GM18868 (cell line): ENCODE measurements around the gene CYS1.
"Not testable (repeated sequence)": the region's sequence is repeated elsewhere in the genome, so short reads cannot be mapped to it uniquely, and the experiment has no call there.

ENCODE experiments used
- ATAC-seq: cut with Tn5 transposase; IDR thresholded peaks from one replicate; pipeline ENCODE4 v1.9.1; 2021; ENCODE audit warnings: mild to moderate bottlenecking, moderate library complexity; ENCODE audit not compliant: unreplicated experiment

The CYS1 gene, protein sequence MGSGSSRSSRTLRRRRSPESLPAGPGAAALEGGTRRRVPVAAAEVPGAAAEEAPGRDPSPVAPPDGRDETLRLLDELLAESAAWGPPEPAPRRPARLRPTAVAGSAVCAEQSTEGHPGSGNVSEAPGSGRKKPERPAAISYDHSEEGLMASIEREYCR

DNA sequence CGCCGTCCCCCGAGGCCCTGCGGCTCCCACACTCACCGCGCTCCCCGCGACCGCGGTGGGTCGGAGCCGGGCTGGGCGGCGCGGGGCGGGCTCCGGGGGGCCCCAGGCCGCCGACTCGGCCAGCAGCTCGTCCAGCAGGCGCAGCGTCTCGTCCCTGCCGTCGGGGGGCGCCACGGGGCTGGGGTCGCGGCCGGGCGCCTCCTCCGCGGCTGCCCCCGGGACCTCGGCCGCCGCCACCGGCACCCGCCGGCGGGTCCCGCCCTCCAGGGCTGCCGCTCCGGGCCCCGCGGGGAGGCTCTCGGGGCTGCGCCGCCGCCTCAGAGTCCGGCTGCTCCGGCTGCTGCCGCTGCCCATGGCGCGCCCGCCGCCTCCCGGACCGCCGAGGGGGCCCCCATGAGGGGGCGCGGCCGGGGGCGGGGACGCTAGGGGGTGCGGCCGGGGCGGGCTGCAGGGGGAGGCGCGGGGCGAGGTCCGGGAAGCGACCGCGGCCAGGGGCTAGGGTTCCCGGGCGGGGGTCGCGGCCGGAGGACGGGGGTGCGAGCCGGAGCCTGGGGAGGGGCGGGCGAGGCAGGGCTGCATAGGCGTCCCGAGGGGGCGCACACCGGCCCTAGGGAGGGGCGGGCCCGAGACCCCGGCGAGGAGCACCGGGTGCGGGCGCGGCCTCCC is at the start of gene CYS1:
Gene CYS1 (minus strand): TSS at position 542 of the 666 bp plus-strand sequence. CDS start 188 bp downstream, at position 354.
- no peak for ATAC-seq

DNA sequence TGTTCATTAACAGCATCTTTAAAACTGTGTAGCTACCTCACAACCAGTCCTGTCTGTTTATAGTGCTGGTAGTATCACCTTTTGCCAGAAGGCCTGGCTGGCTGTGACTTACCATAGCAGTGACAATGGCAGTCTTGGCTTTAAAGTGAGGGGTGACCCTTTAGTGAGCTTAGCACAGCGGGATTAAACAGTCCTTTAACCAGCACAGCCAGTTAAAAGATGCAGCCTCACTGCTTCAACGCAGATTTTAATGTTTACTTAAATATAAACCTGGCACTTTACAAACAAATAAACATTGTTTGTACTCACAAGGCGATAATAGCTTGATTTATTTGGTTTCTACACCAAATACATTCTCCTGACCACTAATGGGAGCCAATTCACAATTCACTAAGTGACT is 49.3 kb upstream of the CYS1 start:
- no peak for ATAC-seq

DNA sequence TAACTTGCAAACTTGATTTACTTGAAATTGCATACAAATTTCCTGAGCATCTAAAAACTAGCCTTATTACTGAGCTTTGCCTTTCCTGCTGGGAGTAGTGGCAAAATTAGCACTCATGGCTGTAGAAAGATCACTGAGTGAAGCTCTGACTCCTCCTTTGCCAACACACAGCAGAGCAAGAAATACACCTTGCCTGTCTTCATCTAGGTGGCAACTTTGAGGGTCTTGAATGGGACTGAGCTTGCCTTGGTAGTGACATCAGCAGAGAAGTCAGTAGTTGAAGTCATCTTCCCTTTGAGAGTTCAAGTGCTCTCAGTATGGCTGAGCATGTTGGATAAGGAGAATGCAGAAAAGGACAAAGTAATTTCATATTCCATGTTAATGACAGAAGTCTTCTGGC is 48.2 kb upstream of the CYS1 start:
- ATAC-seq = no peak

DNA sequence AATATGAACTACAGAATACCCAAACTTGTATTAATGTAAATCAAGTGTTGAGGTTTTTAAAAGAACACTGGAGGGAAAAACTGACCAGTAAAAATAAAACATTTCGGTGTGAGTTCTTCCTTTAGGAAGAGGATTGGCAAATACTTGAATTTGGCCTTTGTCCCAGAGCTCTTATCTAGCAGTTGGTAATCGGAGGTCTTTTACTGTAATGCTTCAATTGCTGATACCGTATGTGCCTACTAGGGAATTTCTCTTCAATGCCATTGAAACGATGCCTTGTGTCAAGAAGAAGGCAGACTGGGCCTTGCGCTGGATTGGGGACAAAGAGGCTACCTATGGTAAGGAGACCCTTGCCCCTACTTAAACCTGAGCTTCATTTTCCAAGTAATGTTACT is 46.4 kb upstream of the CYS1 start:
- ATAC-seq = no peak

DNA sequence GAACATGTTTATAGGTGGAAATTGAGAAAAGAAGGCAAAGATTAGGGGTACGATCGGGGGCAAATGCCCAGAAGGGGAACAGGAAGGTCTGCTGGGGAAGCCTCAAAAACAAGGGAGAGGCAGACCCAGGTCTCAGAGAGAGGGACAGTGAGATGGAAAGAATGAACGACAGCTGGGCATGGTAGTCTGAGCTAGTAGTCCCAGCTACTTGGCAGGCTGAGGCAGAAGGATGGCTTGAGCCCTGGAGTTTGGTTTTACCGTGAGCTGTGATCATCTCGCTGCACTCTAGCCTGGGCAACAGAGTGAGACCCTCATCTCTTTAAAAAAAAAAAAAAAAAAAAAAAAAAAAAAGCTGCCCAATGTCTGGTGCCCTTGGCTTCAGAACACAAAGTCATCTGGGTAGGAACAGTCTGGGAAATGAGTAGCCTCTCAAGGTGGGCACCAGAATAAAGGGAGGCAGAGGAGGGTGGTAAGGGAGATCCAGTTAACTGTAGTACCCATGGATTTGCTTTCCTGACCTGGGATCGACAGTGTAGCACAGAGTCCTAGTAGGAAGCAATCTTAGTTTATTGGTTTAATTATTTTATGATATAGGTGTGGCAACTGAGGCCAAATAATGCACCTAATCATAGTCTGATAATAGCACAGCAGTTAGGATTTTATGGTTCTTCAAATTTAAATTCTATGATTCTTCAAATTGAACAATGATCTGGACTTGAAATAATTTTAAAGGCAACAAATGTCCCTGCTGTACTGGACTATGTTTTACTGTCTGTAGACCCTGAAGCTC is 45.8 kb upstream of the CYS1 start:
- no peak for ATAC-seq

DNA sequence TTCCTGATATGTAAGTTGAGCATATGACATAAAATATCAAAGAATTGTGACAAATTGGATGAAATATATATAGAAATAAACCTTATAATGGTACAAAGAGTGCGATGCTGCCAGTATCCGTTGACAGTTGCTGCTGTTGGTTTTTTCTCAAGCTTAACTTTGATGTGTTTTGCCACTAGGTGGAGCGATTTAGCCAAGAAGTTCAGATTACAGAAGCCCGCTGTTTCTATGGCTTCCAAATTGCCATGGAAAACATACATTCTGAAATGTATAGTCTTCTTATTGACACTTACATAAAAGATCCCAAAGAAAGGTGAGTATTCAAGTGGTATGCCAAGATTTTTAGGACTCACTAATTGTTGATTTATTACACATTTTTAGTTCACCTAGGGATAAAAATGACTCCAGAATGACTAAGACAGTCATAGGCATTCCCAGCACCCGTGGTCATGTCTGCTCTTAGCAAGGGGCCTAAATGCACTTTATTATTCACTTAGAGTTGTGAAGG is 44.4 kb upstream of the CYS1 start:
- no peak for ATAC-seq

DNA sequence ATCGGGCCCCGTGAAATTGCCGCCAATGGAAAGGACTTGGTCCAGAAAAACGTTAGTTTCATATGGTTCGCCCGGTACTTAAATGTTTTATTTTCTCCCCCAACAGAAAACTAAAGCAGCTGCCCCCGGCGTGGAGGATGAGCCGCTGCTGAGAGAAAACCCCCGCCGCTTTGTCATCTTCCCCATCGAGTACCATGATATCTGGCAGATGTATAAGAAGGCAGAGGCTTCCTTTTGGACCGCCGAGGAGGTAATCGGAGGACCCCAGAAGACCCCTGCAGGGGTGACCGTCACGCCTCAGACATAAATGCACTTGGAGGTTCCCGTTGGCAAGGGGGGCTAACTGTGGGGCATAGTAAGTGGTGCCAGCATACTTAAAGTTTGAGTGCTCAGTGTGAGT is 43.1 kb upstream of the CYS1 start:
- no peak for ATAC-seq

DNA sequence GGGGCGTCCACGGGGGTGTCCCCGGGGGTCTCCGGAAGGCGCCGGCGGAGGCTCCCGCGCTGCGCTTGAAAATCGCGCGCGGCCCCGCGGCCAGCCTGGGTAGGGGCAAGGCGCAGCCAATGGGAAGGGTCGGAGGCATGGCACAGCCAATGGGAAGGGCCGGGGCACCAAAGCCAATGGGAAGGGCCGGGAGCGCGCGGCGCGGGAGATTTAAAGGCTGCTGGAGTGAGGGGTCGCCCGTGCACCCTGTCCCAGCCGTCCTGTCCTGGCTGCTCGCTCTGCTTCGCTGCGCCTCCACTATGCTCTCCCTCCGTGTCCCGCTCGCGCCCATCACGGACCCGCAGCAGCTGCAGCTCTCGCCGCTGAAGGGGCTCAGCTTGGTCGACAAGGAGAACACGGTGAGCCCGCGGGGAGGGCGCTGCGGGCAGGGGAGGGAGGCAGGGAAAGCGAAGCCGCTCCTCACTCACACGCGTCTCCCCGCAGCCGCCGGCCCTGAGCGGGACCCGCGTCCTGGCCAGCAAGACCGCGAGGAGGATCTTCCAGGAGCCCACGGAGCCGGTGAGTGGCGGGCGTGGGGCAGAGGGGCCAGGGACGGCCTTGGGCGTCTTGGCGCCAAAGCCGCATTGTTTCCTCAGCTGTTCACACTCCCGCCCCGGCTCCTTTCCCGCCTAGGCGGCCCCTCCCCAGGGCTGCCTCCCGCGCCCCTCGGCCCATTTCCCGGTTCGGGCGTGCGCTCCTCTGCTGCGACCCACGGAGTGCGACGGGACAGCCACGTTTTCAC is 42.5 kb upstream of the CYS1 start, which contains the start of gene RRM2:
Gene RRM2 (plus strand): TSS at position 240 of the 781 bp plus-strand sequence. CDS start 60 bp downstream, at position 300.
- ATAC-seq = peak; percentile 75

DNA sequence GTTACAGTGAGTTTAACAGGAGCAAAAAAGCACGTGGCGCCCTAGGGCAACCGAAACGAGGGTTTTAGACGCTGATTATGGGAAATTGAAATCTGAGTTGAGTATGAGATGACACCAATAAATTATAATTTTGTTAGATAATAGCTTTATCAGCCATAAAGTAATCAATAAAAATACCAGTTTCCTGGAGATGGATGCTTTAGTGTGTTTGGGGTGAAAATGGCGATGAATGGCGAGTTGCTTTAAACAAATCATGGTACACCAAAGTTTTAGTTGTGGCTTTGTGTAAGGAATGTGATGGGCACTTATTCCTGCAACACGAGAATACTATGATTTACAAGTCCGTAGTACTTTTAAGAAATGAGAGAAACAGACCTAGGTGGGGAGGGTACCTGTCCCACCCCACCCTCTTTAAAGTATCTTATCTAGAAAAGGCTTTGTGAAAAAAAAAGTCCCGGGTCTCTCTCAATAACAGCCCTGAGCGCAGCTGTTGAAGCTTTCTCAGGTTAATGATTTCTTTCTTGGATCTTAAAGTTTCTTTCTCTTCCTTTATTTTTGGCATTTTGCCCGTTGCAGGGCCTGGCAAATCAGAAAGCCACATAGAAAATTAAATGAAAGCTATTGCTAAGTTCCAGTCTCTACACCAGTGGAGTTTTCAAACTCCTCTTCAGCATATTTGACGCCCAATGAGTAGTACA is 40.8 kb upstream of the CYS1 start:
- no peak for ATAC-seq

DNA sequence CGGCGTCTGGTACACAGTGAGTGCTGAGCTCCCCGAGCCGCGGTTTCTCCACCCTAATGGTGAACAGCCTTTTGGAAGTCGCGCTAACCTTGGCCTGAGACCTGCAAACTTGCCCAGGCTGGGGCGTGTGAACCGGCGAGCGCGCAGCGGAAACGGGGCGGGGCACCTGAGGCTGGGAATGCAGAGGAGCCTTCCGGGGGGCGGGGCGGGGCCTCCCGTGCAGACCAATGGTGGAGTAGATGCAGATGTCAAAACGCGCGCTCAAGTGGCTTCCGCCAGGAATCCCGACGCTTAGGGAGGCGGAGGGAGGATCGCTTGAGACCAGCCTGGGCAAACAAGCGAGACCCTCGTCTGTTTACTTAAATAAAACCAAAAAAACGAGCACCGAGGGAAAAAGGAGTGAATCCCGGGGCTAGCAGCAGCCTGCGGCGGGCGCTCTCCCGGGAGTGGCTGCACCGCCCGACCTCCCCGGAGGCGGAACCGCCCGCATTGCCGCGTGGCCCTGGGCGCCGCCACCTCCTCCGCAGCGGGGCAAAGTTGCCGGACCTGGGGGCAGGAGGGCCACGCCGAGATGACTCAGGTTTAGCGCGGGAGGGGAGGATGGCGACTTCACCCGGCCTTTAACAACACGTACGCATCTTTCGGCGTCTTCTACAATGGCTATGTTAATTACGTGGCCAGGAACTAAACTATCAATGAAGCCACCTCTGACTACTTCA is 40.1 kb upstream of the CYS1 start:
- peak; percentile 61 for ATAC-seq

DNA sequence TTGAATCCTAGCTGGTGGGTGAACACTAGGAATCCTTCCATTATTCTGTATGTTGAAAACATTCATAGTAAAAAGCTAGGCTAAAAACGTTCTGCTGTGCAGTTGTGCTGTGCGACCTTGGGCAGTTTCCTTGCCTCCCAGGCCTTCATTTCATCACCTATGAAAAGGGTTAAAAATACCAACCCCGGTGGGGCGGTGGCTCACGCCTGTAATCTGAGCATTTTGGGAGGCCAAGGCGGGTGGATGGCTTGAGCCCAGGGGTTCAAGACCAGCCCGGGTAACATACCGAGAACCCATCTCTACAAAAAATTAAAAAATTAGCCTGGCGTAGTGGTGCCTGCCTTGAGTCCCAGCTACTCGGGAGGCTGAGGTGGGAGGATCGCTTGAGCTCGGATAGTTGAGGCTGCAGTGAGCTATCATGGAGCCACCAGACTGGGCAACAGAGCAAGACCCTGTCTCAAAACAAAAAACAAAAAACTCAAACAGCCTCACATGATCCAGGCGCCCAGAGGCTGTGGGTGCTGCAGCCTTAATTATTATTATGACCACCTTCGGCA is 39.5 kb upstream of the CYS1 start:
- ATAC-seq = no peak

DNA sequence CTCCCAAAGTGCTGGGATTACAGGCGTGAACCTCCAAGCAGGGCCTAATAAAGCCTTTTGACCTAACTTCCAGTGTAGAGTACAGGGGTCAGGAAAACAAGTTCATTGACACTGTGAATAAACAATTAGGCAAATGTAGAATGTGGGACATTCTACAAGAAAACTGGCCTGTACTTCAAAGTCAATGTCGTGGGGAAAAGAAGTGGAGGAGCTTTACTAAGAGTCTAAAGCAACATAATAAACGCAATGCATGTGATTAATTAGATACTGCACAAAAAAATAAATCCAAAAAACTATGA is 38.8 kb upstream of the CYS1 start:
- no peak for ATAC-seq

DNA sequence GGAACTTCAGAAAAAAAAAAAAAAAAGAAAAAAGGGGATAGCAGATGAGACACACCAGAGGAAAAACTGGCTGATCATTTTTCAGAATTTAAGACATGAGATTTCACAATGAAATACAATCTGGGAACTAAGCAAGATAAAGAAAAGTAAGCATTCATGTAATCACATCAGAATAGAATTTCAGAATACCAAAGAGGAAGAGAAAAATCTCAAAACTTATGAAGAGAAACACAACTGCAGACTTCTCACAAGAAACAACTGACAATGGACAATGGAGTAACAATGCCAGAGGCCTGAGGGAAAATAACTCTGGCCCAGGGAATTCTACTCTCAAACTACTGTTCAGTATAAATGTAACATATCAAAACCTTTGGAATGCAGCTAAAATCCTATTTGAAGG is 29.1 kb upstream of the CYS1 start:
- ATAC-seq = no peak

DNA sequence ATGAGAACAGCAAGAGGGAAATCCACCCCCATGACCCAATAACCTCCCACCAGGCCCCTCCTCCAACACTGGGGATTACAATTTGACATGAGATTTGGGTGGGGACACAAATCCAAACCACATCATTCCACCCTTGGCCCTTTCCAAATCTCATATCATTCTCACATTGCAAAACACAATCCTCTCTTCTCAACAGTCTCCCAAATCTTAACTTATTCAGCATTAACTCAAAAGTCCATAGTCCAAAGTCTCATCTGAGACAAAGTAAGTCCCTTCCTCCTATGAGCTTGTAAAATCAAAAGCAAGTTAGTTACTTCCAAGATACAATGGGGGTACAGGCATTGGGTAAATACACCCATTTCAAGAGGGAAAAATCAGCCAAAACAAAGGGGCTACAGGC is 24.7 kb upstream of the CYS1 start:
- not testable (repeated sequence) for ATAC-seq

DNA sequence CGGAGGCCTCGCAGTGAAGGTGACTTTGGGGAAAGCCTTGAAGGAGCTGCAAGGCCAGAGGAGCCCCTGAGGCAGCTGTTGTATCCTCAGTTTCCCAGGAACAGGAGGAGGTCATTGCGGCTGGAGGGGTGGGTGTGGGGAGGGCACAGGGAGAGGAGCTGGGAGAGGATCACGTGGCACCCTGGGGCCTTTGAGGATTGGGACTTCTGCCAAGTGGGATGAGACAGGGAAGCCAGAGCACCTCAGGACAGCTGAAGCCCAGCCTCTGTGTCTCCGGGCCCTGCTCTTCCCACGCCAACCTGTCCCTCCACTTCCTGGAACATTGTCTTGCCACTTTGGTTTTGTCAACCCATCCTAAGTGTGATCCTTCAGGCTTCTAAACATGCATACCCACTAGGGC is 23.0 kb upstream of the CYS1 start:
- no peak for ATAC-seq

DNA sequence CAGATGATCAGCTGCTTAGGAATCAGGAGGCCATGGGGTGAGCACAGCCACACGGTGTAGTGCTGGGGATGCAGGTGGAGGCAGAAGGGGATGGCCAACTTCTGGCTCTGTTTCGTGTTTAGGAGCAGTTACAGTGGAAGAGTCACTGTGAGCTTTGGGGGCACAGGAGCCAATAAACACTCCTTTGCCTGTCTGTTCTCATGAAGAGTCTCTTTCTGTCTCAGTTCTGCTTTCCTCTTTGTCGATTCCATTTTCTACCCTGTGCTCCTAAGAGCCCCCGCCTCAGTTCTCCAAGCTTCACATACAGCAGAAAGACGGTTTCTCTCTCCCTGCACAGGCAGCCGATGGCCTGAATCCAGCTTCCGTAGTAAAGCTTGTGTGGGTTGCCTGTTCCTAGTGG is 21.3 kb upstream of the CYS1 start:
- no peak for ATAC-seq

DNA sequence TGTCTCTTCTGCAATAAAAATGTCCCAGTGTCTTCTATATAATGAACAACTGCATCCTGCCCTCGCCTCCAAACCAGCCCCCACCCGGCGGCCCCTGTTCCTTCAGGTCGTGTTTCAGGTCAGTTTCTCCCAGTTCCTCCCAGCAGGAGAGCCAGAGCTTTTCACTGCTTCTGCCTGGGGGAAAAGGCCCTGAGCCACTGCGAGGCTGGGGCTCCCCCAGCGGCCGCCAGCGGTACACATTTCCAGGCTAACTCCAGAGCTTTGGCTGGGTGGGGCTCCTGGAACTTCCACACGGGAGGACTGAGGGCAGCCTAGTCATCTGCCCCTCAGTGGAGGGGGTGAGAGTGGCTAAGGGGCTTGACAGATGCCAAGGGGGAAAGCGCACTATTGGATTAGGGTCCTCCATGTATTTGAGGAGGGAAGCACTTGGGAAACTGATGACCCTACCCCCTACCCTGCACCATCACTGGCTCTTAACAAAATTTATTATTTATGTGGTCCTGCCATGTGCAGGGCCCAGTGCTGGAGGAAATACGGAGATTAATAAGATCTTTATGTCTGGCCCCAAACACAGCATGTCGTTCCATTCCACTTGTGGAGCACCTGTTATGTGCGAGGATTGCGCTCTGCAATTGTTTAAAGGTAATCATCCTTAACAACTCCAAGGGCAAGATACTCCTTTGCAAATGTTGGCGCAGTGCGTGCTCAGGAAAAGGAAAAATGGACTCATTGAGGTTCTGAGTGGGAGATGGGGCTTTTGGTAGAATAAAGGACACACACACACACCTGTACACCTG is 17.3 kb upstream of the CYS1 start:
- ATAC-seq = peak; percentile 63

DNA sequence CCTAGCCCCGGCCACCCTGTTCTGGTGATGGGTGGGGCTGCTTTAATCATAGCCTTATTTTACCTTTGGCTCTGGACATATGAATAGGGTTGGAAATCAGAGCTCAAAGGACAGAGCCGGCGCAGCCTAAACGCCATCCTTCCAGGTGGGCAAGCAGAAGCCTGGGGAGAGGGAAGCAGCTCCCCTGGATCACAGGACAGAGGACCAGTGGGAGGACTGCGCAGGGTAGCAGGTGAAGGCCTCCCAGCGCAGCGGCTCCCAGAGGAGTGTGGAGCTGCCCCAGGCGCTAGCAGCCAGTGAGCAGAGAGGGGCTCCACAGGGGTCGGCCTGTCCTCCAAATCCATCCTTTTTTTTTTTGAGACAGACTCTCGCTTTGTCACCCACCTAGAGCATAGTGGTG is 16.4 kb upstream of the CYS1 start:
- ATAC-seq = no peak

DNA sequence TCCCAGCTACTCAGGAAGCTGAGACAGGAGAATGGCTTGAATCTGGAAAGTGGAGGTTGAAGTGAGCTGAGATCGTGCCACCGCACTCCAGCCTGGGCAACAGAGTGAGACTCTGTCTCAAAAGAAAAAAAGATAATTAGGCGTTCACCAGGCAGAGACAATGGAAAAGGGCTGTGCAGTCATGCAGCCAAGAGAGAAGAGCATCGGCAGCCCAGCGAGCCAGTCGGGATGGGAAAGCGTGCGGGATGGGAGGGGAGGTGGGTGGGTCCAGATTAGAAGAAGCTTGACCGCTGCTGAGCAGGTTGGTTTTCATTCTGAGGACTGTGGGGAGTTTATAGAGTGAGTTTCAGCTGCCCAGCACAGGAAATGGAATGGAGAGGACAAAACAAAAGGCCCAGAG is 15.0 kb upstream of the CYS1 start:
- ATAC-seq = no peak
